Measurements from ENCODE around the gene CARD16.
"Not testable (repeated sequence)": the region's sequence is repeated elsewhere in the genome, so short reads cannot be mapped to it uniquely, and the experiment has no call there.

The CARD16 gene

DNA sequence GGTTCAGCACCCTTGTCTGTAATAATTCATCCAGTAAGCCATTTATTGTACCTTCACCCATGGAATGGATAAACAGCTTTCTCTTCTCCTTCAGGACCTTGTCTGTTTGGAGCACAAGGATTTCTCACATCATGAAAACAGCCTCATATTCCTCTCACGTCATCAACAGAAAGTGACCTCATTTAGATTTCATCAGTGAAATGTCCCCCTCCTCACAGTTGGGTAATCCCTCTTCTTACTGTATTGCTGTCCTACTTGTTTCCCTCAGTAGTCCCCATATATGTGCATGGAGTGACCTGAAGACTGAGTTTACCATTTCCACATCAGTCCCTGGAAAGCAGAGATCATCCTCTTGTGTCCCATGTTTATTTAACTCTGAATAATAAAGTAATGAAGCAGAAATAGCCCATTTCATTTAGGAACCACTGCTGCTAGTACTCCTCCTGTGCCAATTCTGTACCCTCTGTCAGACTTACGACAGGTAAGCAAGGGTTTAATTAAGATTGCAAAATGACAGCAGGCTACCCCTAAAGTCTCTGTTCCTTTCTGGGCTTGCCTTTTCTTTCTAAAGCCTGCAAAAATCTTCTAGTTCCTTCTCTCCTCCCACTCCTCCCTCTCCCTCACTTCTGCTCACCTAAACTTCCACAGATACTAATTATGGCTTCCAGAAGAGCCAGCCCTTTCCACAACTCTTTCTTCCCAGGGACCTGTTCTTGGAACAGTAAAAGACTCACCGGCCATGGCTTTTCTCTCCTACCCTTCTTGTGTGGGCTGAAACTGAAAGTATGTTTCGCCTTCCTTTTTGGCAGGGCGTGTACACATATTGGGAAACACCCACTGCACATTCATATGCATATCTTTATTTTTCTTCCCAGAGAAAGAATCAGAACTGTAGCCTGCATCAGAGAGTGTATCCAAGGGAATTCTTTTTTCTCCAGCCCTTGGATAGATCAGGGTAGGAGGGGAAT lies at the start of gene CARD16:
CARD16 (minus strand) TSS at position 779 of the 968 bp plus-strand sequence; CDS start at position 741, 38 bp downstream.
- peaks cover 0 to 29% (median 0%) of the 10 kb centered on the region in 11 experiments; a peak in 6 of 22 replicates for H3K36me3 ChIP-seq
- H3K27ac ChIP-seq = peak within 1 kb of the TSS; percentile 28 to 83 (median 72); a peak in 21 of 22 replicates
- peak within 1 kb of the TSS; percentile 39 to 96 (median 73) for H3K4me2 ChIP-seq
- peak in 2 of 11 experiments; percentile 28 to 43; a peak in 2 of 22 replicates for TF ChIP-seq Cebpa-rat (IDR thresholded peaks at IDR 0.05)
- H3K9ac ChIP-seq = peak within 1 kb of the TSS; percentile 45 to 86 (median 72); a peak in 20 of 22 replicates
- peak within 1 kb of the TSS; percentile 35 to 72 (median 58); a peak in 18 of 20 replicates for H3K4me3 ChIP-seq
- not testable (repeated sequence) for H4K20me1 ChIP-seq, H3K27me3 ChIP-seq
- H3K9me3 ChIP-seq (replicated peaks in 1 of 11) = peaks cover 0 to 16% (median 0%) of the 10 kb centered on the region in 11 experiments; a peak in 6 of 22 replicates
- peaks cover 5 to 73% (median 18%) of the 10 kb centered on the region in 10 experiments; a peak in 17 of 20 replicates for H3K4me1 ChIP-seq

DNA sequence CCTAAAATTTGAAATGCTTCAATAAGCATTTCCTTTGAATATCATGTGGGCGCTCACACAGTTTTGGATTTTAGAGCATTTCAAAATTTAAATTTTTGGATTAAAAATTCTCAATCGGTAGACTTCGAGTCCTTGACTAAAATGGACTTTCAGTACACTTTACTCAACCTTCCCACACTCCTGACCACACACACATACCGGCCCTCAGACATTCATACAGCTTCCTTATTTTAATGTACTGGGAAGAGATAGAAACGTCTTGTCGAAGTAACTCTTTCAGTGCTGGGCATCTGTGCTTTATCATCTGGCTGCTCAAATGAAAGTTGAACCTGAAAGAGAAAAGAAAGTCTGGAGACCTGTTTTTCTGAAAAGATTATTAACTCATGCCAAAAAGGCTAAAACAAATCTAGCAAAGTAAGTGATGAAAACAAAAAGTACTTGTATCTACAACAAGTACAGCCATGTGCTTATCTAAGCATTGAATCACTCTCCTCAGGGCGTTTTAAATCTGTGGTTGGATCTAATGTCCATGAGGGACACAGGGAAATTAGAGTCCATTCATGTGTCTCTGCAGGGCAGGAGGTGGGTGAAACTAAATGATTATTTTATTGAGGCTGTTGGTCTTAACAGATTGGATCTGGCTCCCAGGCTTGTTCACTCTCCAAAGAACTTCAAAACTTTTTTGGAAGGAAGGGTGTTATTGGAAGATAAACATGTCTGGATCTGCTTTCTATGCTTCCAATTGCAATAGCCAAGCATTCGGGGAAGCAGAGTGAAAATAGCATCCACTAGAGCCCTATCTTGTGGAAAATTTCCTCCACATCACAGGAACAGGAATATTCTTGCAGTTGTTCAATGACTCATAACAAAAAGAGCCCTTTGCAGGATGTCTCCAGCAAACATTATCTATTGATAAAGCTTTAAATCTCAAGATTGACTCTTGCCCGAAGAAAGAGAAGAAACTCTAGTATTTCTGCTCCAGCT lies 47.4 kb upstream of the CARD16 start:
- TF ChIP-seq Cebpa-rat (IDR thresholded peaks at IDR 0.05) = no peak
- Histone ChIP-seq H3K9ac (no peak overlapping the region), H3K4me2 (peak overlapping the region in 2 of 11 experiments; percentile 16 to 22; a peak in 2 of 22 replicates)

GRCh38 chr11:105081412-105082150 lies 36.4 kb upstream of the CARD16 start:
- Histone ChIP-seq H3K36me3 (no peaks in the 10 kb centered on the region), H3K27ac (peak overlapping the region in 5 of 11 experiments; percentile 54 to 78 (median 75); a peak in 11 of 22 replicates), H4K20me1 (no peaks in the 10 kb centered on the region), H3K9ac (no peak overlapping the region), H3K9me3 (replicated peaks in 1 of 11) (peaks cover 0 to 9% (median 0%) of the 10 kb centered on the region in 11 experiments; a peak in 2 of 22 replicates), H3K4me2 (peak overlapping the region in 5 of 11 experiments; percentile 68 to 89 (median 80); a peak in 10 of 22 replicates), H3K4me3 (no peak overlapping the region), H3K4me1 (peaks cover 0 to 45% (median 16%) of the 10 kb centered on the region in 10 experiments; a peak in 14 of 20 replicates), H3K27me3 (no peaks in the 10 kb centered on the region)
- no peak for TF ChIP-seq Cebpa-rat (IDR thresholded peaks at IDR 0.05)

More for the DNA sequence above, 47.4 kb upstream of the CARD16 start:
- Histone ChIP-seq H3K4me1 (peaks cover 0 to 13% (median 0%) of the 10 kb centered on the region in 10 experiments; a peak in 2 of 20 replicates), H3K27me3 (no peaks in the 10 kb centered on the region), H4K20me1 (no peaks in the 10 kb centered on the region), H3K27ac (no peak overlapping the region), H3K4me3 (no peak overlapping the region), H3K36me3 (no peaks in the 10 kb centered on the region), H3K9me3 (replicated peaks in 1 of 11) (no peaks in the 10 kb centered on the region)

DNA sequence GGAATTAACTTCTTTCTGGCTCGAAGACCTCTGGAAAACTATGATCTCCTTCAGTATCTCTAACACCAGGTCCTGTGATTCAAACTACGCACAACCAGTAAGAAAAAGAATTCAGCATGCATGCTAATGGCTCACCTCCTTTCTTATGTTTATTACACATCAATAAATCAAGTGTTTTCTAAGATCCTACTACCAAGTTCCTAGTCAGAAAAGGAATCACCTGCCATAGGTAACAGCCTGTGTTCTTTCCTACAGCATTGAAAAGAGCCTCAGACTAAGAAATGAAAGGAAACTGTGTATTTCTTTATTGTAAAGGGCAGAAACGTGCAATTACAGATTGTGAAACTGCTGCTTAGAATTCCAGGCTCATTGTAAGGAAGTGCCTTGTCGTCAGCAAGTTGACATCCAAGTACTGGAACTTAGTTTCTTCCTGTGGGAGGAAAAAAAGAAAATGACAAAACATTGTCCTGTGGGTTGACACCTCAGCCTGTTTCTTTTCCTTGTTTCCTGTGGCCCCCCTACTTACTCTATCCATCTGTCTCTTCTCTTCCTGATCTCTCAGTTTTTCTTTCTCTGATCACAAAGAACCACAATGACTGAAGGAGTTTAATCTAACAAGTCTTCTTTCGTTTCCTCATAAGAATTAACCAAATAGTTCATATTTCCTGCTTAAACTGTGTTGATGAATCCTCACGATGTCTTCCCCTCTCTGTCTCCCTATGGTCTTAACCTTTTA lies 35.2 kb upstream of the CARD16 start:
- Histone ChIP-seq H3K27ac (peak overlapping the region in 8 of 11 experiments; percentile 13 to 78 (median 60); a peak in 15 of 22 replicates), H3K4me3 (peak overlapping the region in 3 of 10 experiments; percentile 3 to 29 (median 19); a peak in 3 of 20 replicates), H3K9ac (peak overlapping the region in 5 of 11 experiments; percentile 5 to 58 (median 44); a peak in 8 of 22 replicates), H3K4me2 (peak overlapping the region in 9 of 11 experiments; percentile 10 to 89 (median 68); a peak in 15 of 22 replicates), H3K4me1 (peaks cover 0 to 45% (median 16%) of the 10 kb centered on the region in 10 experiments; a peak in 14 of 20 replicates)
- not testable (repeated sequence) for H3K27me3 ChIP-seq; H3K9me3 ChIP-seq (replicated peaks in 1 of 11); H4K20me1 ChIP-seq; H3K36me3 ChIP-seq

DNA sequence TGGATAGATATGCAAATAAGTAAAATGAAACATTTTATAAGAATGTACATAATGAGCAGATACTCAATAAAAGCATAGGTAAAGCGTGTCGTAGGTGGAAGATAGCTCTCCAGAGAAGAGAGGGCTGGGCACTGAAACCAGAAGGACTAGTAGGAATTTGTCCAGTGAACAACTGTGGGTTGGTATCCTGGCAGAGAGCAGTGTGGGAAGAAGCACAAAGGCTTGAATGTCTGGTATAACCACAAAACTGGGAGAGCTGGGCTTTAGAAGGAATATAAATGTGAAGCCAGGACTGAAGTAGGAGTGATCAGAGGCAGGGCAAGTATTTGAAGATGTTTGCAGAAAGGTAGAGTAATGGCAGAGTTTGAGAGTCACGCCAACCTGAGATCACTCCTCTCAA lies 33.1 kb upstream of the CARD16 start:
- no peak overlapping the region for H3K9ac ChIP-seq
- H3K9me3 ChIP-seq (replicated peaks in 1 of 11) = peaks cover 0 to 4% (median 0%) of the 10 kb centered on the region in 11 experiments; a peak in 2 of 22 replicates
- no peak overlapping the region for H3K27ac ChIP-seq
- no peak overlapping the region for H3K4me3 ChIP-seq
- TF ChIP-seq Cebpa-rat (IDR thresholded peaks at IDR 0.05) = no peak
- H3K4me2 ChIP-seq = peak overlapping the region in 2 of 11 experiments; percentile 9 to 30; a peak in 1 of 22 replicates
- no peaks in the 10 kb centered on the region for H3K36me3 ChIP-seq
- H4K20me1 ChIP-seq = no peaks in the 10 kb centered on the region
- no peaks in the 10 kb centered on the region for H3K27me3 ChIP-seq
- peaks cover 0 to 50% (median 16%) of the 10 kb centered on the region in 10 experiments; a peak in 14 of 20 replicates for H3K4me1 ChIP-seq

- not testable (repeated sequence) for H4K20me1 ChIP-seq; H3K36me3 ChIP-seq; H3K9me3 ChIP-seq (replicated peaks in 1 of 11); H3K9ac ChIP-seq; H3K27ac ChIP-seq; H3K27me3 ChIP-seq; H3K4me2 ChIP-seq; H3K4me3 ChIP-seq
- peaks cover 0 to 49% (median 16%) of the 10 kb centered on the region in 10 experiments; a peak in 14 of 20 replicates for H3K4me1 ChIP-seq
Observed at GRCh38 chr11:105077141-105077790, 32.1 kb upstream of the CARD16 start.

GRCh38 chr11:105074166-105074530 lies 29.0 kb upstream of the CARD16 start:
- Histone ChIP-seq H3K4me1 (peaks cover 0 to 38% (median 0%) of the 10 kb centered on the region in 10 experiments; a peak in 7 of 20 replicates), H3K36me3 (no peaks in the 10 kb centered on the region), H3K9me3 (replicated peaks in 1 of 11) (no peaks in the 10 kb centered on the region), H3K27me3 (no peaks in the 10 kb centered on the region), H3K4me3 (no peak overlapping the region), H3K4me2 (peak overlapping the region in 2 of 11 experiments; percentile 32 to 37; a peak in 2 of 22 replicates), H3K27ac (no peak overlapping the region), H3K9ac (no peak overlapping the region), H4K20me1 (no peaks in the 10 kb centered on the region)
- no peak for TF ChIP-seq Cebpa-rat (IDR thresholded peaks at IDR 0.05)
